ENCODE results near the gene CHMP4B. TPM values are rescaled to one million over a fixed set of nuclear protein-coding genes. Genes with fewer than 3 reads are reported as not detected.

CHMP4B gene
- total RNA-seq, 2 experiments from 2014 or later, result 82.0 to 82.9 TPM

- ChIA-PET CTCF (no interaction called here), POLR2A (no interaction called here)
- ATAC-seq, result no peak
- Mint-ChIP-seq H3K4me1 (ENCODE audit: low read depth) (peaks cover 53% of the 10 kb centered on the region), H3K27ac (no peak overlapping the region), H3K27me3 (no peaks in the 10 kb centered on the region), H3K9me3 (no peaks in the 10 kb centered on the region), H3K36me3 (ENCODE audit: low read depth) (peaks cover 33% of the 10 kb centered on the region), H3K4me3 (no peak overlapping the region)
- no peak for TF ChIP-seq CTCF (IDR thresholded peaks at IDR 0.05)
- intact Hi-C loops (cut with micrococcal nuclease), result no loop called here
- no peak for DNase-seq
Measured at GRCh38 chr20:33833333-33833732, 22.2 kb downstream of the CHMP4B start.

GRCh38 chr20:33835615-33836172, 24.5 kb downstream of the CHMP4B start:
- no peak overlapping the region for H3K27ac Mint-ChIP-seq
- peaks cover 50% of the 10 kb centered on the region for H3K4me1 Mint-ChIP-seq (ENCODE audit: low read depth)
- ATAC-seq (no peak), DNase-seq (no peak)
- no peak for TF ChIP-seq CTCF (IDR thresholded peaks at IDR 0.05)
- ChIA-PET CTCF (interaction anchor here (0.7 kb wide), 1 partner anchor 44 kb away, joined by 3 read pairs; no protein-coding TSS in a partner anchor), POLR2A (no interaction called here)
- intact Hi-C loops (cut with micrococcal nuclease), result no loop called here
- no peaks in the 10 kb centered on the region for H3K9me3 Mint-ChIP-seq
- no peaks in the 10 kb centered on the region for H3K27me3 Mint-ChIP-seq
- no peak overlapping the region for H3K4me3 Mint-ChIP-seq
- peaks cover 28% of the 10 kb centered on the region for H3K36me3 Mint-ChIP-seq (ENCODE audit: low read depth)

GRCh38 chr20:33836277-33836676, 25.1 kb downstream of the CHMP4B start:
- Mint-ChIP-seq H3K36me3 (ENCODE audit: low read depth) (peaks cover 28% of the 10 kb centered on the region), H3K4me1 (ENCODE audit: low read depth) (peaks cover 55% of the 10 kb centered on the region), H3K27ac (no peak overlapping the region), H3K27me3 (no peaks in the 10 kb centered on the region), H3K4me3 (no peak overlapping the region), H3K9me3 (no peaks in the 10 kb centered on the region)
- POLR2A ChIA-PET, result interaction anchor here (0.6 kb wide), 1 partner anchor 417 kb away, joined by 3 read pairs; no protein-coding TSS in a partner anchor
- no peak for TF ChIP-seq CTCF (IDR thresholded peaks at IDR 0.05)
- DNase-seq (no peak), ATAC-seq (no peak)
- CTCF ChIA-PET, result interaction anchor here (0.7 to 1.5 kb wide), 3 partner anchors 11 to 79 kb away, joined by 3 to 4 read pairs (median 3); no protein-coding TSS in a partner anchor
- intact Hi-C loops (cut with micrococcal nuclease), result no loop called here

- Mint-ChIP-seq H3K36me3 (ENCODE audit: low read depth) (peaks cover 21% of the 10 kb centered on the region), H3K4me3 (no peak overlapping the region), H3K27ac (peak overlapping the region; percentile 68), H3K27me3 (no peaks in the 10 kb centered on the region), H3K4me1 (ENCODE audit: low read depth) (peaks cover 63% of the 10 kb centered on the region), H3K9me3 (no peaks in the 10 kb centered on the region)
- ChIA-PET POLR2A (interaction anchor here (0.7 kb wide), 1 partner anchor 26 kb away, joined by 3 read pairs; no protein-coding TSS in a partner anchor), CTCF (interaction anchor here (1.4 to 1.5 kb wide), 2 partner anchors 12 to 78 kb away, joined by 3 to 4 read pairs; no protein-coding TSS in a partner anchor)
- TF ChIP-seq CTCF (IDR thresholded peaks at IDR 0.05), result no peak
- intact Hi-C loops (cut with micrococcal nuclease), result no loop called here
- ATAC-seq (peak; percentile 39), DNase-seq (no peak)
Measured at GRCh38 chr20:33837096-33837830, 26.1 kb downstream of the CHMP4B start.

Measured in activated CD8-positive, alpha-beta T cell treated with anti-CD3 and anti-CD28 coated beads for 36 hours (primary cell).